H9 (cell line): ENCODE measurements around the gene DCAF11. TPM values are rescaled to one million over a fixed set of nuclear protein-coding genes. Genes with fewer than 3 reads are reported as not detected.

ENCODE experiments used
- DNase-seq: peaks from one replicate; pipeline ENCODE4 v3.0.0-alpha.2; 2017
- H2AFZ ChIP-seq: one replicate; pipeline ENCODE4 v1.6.1; 2013; ENCODE audit warnings: mild to moderate bottlenecking, low read length, control low read depth, moderate library complexity
- H2AK5ac ChIP-seq: 2 replicates; pipeline ENCODE4 v1.6.1; 2013; ENCODE audit warnings: low read length, control low read depth, mixed read lengths; ENCODE audit not compliant: insufficient read length
- H2BK120ac ChIP-seq: one replicate; pipeline ENCODE4 v1.6.1; 2013; ENCODE audit warnings: low read depth, mild to moderate bottlenecking, low read length, control low read depth, inconsistent platforms; ENCODE audit not compliant: poor library complexity, severe bottlenecking
- H2BK12ac ChIP-seq: 2 replicates; pipeline ENCODE4 v1.6.1; 2013; ENCODE audit warnings: low read length, control low read depth, mixed read lengths, low read depth; ENCODE audit not compliant: insufficient read length
- H2BK15ac ChIP-seq: 2 replicates; pipeline ENCODE4 v1.6.1; 2013; ENCODE audit warnings: low read depth, low read length, control low read depth
- H2BK20ac ChIP-seq: one replicate; pipeline ENCODE4 v1.6.1; 2013; ENCODE audit warnings: low read depth, mild to moderate bottlenecking, low read length, control low read depth, inconsistent platforms; ENCODE audit not compliant: poor library complexity, severe bottlenecking
- H2BK5ac ChIP-seq: 2 replicates; pipeline ENCODE4 v1.6.1; 2013; ENCODE audit warnings: low read length, control low read depth, mixed read lengths; ENCODE audit not compliant: insufficient read length
- H3K14ac ChIP-seq: 2 replicates; pipeline ENCODE4 v1.6.1; 2013; ENCODE audit warnings: low read length, control low read depth; ENCODE audit not compliant: insufficient read depth
- H3K18ac ChIP-seq: 2 replicates; pipeline ENCODE4 v1.6.1; 2013; ENCODE audit warnings: low read depth, mild to moderate bottlenecking, mixed read lengths, low read length, control low read depth; ENCODE audit not compliant: insufficient read length
- H3K23ac ChIP-seq: 2 replicates; pipeline ENCODE4 v1.6.1; 2013; ENCODE audit warnings: low read length, control low read depth, mixed read lengths, low read depth; ENCODE audit not compliant: insufficient read length
- H3K23me2 ChIP-seq: 2 replicates; pipeline ENCODE4 v1.6.1; 2013; ENCODE audit warnings: low read depth, mild to moderate bottlenecking, mixed read lengths, low read length, control low read depth; ENCODE audit not compliant: insufficient read length, poor library complexity, severe bottlenecking
- H3K27ac ChIP-seq: 2 replicates; pipeline ENCODE4 v1.5.1; 2013; ENCODE audit warnings: low read length, control low read depth, mixed read lengths, low read depth; ENCODE audit not compliant: insufficient read length
- H3K27me3 ChIP-seq: 2 replicates; pipeline ENCODE4 v1.6.1; 2013; ENCODE audit warnings: low read length, control low read depth, inconsistent platforms; ENCODE audit not compliant: insufficient read depth
- H3K4ac ChIP-seq: 2 replicates; pipeline ENCODE4 v1.6.1; 2013; ENCODE audit warnings: low read depth, mild to moderate bottlenecking, control low read depth, inconsistent platforms, low read length, moderate library complexity
- H3K4me1 ChIP-seq: 2 replicates; pipeline ENCODE4 v1.6.1; 2013; ENCODE audit warnings: low read length, control low read depth, inconsistent platforms; ENCODE audit not compliant: insufficient read depth
- H3K4me2 ChIP-seq: 2 replicates; pipeline ENCODE4 v1.6.1; 2013; ENCODE audit warnings: low read length, control low read depth, mixed read lengths; ENCODE audit not compliant: insufficient read length, insufficient read depth
- H3K56ac ChIP-seq: 2 replicates; pipeline ENCODE4 v1.6.1; 2013; ENCODE audit warnings: low read depth, mild to moderate bottlenecking, mixed read lengths, low read length, control low read depth; ENCODE audit not compliant: insufficient read length
- H3K79me1 ChIP-seq: 2 replicates; pipeline ENCODE4 v1.6.1; 2013; ENCODE audit warnings: low read depth, mild to moderate bottlenecking, moderate library complexity, low read length, control low read depth, inconsistent platforms; ENCODE audit not compliant: insufficient read depth, poor library complexity, severe bottlenecking
- H3K79me2 ChIP-seq: 2 replicates; pipeline ENCODE4 v1.6.1; 2013; ENCODE audit warnings: low read length, control low read depth, inconsistent platforms; ENCODE audit not compliant: insufficient read depth
- H3K9ac ChIP-seq: 2 replicates; pipeline ENCODE4 v1.6.1; 2013; ENCODE audit warnings: low read length, control low read depth, mixed read lengths; ENCODE audit not compliant: insufficient read length; ENCODE audit errors: extremely low read depth
- H3K9me3 ChIP-seq: one replicate; pipeline ENCODE4 v1.6.1; 2013; ENCODE audit warnings: low read depth, low read length, inconsistent platforms; ENCODE audit not compliant: control insufficient read depth
- H3T11ph ChIP-seq: one replicate; pipeline ENCODE4 v1.6.1; 2013; ENCODE audit warnings: mild to moderate bottlenecking, low read length, control low read depth, inconsistent platforms
- H4K20me1 ChIP-seq: one replicate; pipeline ENCODE4 v1.6.1; 2013; ENCODE audit not compliant: control insufficient read depth, insufficient read length, insufficient read depth
- H4K5ac ChIP-seq: 2 replicates; pipeline ENCODE4 v1.6.1; 2013; ENCODE audit warnings: low read depth, mild to moderate bottlenecking, mixed read lengths, low read length, control low read depth; ENCODE audit not compliant: insufficient read length
- H4K8ac ChIP-seq: replicated peaks from 2 replicates; pipeline ENCODE4 v1.6.1; 2013; ENCODE audit warnings: low read length, control low read depth, mixed read lengths, low read depth; ENCODE audit not compliant: insufficient read length
- H4K91ac ChIP-seq: 2 replicates; pipeline ENCODE4 v1.6.1; 2013; ENCODE audit warnings: low read depth, mild to moderate bottlenecking, moderate library complexity, mixed read lengths, low read length, control low read depth; ENCODE audit not compliant: insufficient read length
- H3K27ac Mint-ChIP-seq, 3 experiments: 2 replicates in 2 of 3; 3 replicates in 1 of 3; pipeline ENCODE4 v1.8.0; 2020 to 2021; ENCODE audit warnings: mixed read lengths in 3 of 3, mild to moderate bottlenecking in 1 of 3, moderate library complexity in 1 of 3
- H3K27me3 Mint-ChIP-seq: 2 replicates; pipeline ENCODE4 v1.8.0; 2021; ENCODE audit warnings: low read depth, mild to moderate bottlenecking, moderate library complexity, mixed read lengths
- H3K36me3 Mint-ChIP-seq, 3 experiments: 2 replicates in 2 of 3; 3 replicates in 1 of 3; pipeline ENCODE4 v1.8.0; 2020 to 2021; ENCODE audit warnings: low read depth in 3 of 3, mixed read lengths in 3 of 3; ENCODE audit not compliant: insufficient read depth in 1 of 3
- H3K4me1 Mint-ChIP-seq, 2 experiments: 2 replicates each; pipeline ENCODE4 v1.8.0; 2020; ENCODE audit warnings: mixed read lengths in 2 of 2
- H3K4me3 Mint-ChIP-seq, 2 experiments: 2 replicates in 1 of 2; 3 replicates in 1 of 2; pipeline ENCODE4 v1.8.0; 2020 to 2021; ENCODE audit warnings: mild to moderate bottlenecking in 2 of 2, mixed read lengths in 2 of 2, moderate library complexity in 1 of 2
- H3K9me3 Mint-ChIP-seq, 2 experiments: 2 replicates in 1 of 2; 3 replicates in 1 of 2; pipeline ENCODE4 v1.8.0; 2020; ENCODE audit warnings: mild to moderate bottlenecking in 2 of 2, mixed read lengths in 2 of 2, moderate library complexity in 1 of 2
- WGBS: extraction: QIAGEN DNeasy Blood & Tissue Kit; methylation state at CpG from one replicate; pipeline ENCODE4 v1.1.7; 2013; ENCODE audit warnings: missing lambda C conversion rate, low lambda C conversion rate, mixed read lengths; ENCODE audit not compliant: insufficient read length; ENCODE audit errors: extremely low coverage; 5-methylcytosine and 5-hydroxymethylcytosine counted together
- total RNA-seq: library from RNA; stranded (reverse); gene quantifications from 2 replicates; pipeline ENCODE4 v1.2.1, GENCODE V29; 2021
- TF ChIP-seq, protein P1 (sequence below): fragments of 200-600 bp; sonication (generic); conservative IDR thresholded peaks from 3 replicates; pipeline ENCODE4 v1.8.0; 2021; ENCODE audit warnings: antibody characterized with exemption, mild to moderate bottlenecking

The DCAF11 gene
- total RNA-seq, 1 experiment from 2014 or later, result 73.4 TPM

DNA sequence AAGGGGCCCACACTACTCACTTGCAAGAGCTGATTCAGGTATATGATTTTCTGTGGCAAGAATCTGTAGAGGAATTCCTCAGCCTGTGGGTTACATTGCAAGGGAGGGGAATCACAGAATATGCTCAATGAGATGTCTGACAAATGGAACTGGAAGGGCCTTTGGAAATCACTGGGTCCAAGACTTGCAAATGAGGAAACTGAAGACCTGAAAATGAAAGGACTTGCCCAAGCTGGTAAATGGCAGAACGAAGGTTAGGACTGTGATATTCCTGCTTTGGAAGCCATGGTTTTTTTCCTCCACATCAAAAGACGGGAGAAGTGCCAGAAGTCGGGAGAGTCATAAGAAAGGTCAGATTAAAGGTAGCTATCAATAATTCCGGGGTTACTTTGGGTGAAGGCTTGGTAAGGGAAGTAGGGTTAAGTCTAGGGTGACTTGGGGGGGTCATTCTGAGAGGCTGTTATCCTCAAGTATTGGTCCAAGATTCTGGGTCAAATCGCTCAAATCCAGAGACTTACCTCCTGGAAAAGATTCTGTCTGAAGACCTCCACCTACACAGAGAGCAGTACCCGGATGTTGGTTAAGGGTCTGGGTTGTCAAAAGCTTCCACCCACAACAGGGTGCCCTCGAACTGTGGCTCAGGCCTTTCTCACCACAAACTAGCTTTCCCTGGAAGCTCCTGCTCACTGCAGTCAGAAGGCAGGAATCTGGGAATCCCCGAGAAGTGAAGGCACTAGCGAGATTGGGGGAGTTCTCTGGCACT, 31.3 kb downstream of the DCAF11 start:
- Histone ChIP-seq H2BK120ac (no peak overlapping the region), H2AK5ac (no peak overlapping the region), H3K9ac (peak overlapping the region; percentile 86), H4K91ac (no peak overlapping the region), H3K4ac (no peak overlapping the region), H3K27me3 (no peaks in the 10 kb centered on the region), H3T11ph (no peak overlapping the region), H2BK15ac (no peak overlapping the region), H3K18ac (peak overlapping the region; percentile 77), H3K79me1 (peaks cover 4% of the 10 kb centered on the region), H3K56ac (no peak overlapping the region), H4K5ac (no peak overlapping the region), H3K9me3 (no peaks in the 10 kb centered on the region), H4K8ac (no peak overlapping the region), H3K4me1 (no peaks in the 10 kb centered on the region), H3K27ac (no peak overlapping the region), H3K14ac (peak overlapping the region; percentile 81; the same call in 1 of the 2 replicates), H2BK12ac (no peak overlapping the region), H3K23me2 (peaks cover 19% of the 10 kb centered on the region), H2BK5ac (no peak overlapping the region), H3K79me2 (peaks cover 8% of the 10 kb centered on the region; the same call in 1 of the 2 replicates), H2AFZ (no peak overlapping the region), H3K23ac (no peak overlapping the region), H2BK20ac (no peak overlapping the region), H3K4me2 (peak overlapping the region; percentile 83), H4K20me1 (no peaks in the 10 kb centered on the region)
- Mint-ChIP-seq H3K27me3 (no peaks in the 10 kb centered on the region), H3K9me3 (no peaks in the 10 kb centered on the region), H3K27ac (peak overlapping the region; percentile 68 to 92 (median 68); a peak in 5 of 7 replicates), H3K4me1 (peaks cover 24% of the 10 kb centered on the region in 2 experiments), H3K4me3 (peak overlapping the region; percentile 96 to 99), H3K36me3 (peaks cover 9 to 52% (median 50%) of the 10 kb centered on the region in 3 experiments)
- no CpG with 5 or more reads among the region's 9 CpGs for WGBS
- TF ChIP-seq, protein P1, sequence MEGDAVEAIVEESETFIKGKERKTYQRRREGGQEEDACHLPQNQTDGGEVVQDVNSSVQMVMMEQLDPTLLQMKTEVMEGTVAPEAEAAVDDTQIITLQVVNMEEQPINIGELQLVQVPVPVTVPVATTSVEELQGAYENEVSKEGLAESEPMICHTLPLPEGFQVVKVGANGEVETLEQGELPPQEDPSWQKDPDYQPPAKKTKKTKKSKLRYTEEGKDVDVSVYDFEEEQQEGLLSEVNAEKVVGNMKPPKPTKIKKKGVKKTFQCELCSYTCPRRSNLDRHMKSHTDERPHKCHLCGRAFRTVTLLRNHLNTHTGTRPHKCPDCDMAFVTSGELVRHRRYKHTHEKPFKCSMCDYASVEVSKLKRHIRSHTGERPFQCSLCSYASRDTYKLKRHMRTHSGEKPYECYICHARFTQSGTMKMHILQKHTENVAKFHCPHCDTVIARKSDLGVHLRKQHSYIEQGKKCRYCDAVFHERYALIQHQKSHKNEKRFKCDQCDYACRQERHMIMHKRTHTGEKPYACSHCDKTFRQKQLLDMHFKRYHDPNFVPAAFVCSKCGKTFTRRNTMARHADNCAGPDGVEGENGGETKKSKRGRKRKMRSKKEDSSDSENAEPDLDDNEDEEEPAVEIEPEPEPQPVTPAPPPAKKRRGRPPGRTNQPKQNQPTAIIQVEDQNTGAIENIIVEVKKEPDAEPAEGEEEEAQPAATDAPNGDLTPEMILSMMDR, result no peak
- no peak for DNase-seq
